Osteoblast (primary cell): Measurements from ENCODE around the gene PSIP1. TPM values are rescaled to one million over a fixed set of nuclear protein-coding genes. Genes with fewer than 3 reads are reported as not detected.

Experiments used
- DNase-seq: peaks from one replicate; pipeline ENCODE4 v3.0.0; 2011; ENCODE audit warnings: low spot score, mixed read lengths; ENCODE audit not compliant: insufficient read length; ENCODE audit errors: missing footprints
- H2AFZ ChIP-seq: 2 replicates; pipeline ENCODE4 v1.6.0; 2011; ENCODE audit warnings: mild to moderate bottlenecking, low read length
- H3K27ac ChIP-seq: 2 replicates; pipeline ENCODE4 v1.5.1; 2011; ENCODE audit warnings: mild to moderate bottlenecking, low read depth, low read length, moderate library complexity
- H3K27me3 ChIP-seq: 2 replicates; pipeline ENCODE4 v1.6.0; 2012; ENCODE audit warnings: mild to moderate bottlenecking, control low read depth, inconsistent platforms, low read length, moderate library complexity; ENCODE audit not compliant: insufficient read depth
- H3K36me3 ChIP-seq: 2 replicates; pipeline ENCODE4 v1.5.1; 2011; ENCODE audit warnings: mild to moderate bottlenecking, low read length, control low read depth, moderate library complexity; ENCODE audit not compliant: insufficient read depth
- H3K4me1 ChIP-seq: 2 replicates; pipeline ENCODE4 v1.5.1; 2011; ENCODE audit warnings: mild to moderate bottlenecking, low read length, control low read depth, moderate library complexity; ENCODE audit not compliant: insufficient read depth
- H3K4me2 ChIP-seq: 2 replicates; pipeline ENCODE4 v1.6.0; 2011; ENCODE audit warnings: mild to moderate bottlenecking, low read length; ENCODE audit not compliant: insufficient read depth
- H3K4me3 ChIP-seq: fragments of 200-600 bp; sonication (generic); 3 replicates; pipeline ENCODE4 v1.5.1; 2012; ENCODE audit warnings: mild to moderate bottlenecking, low read length, inconsistent platforms; ENCODE audit not compliant: insufficient read depth
- H3K79me2 ChIP-seq: 2 replicates; pipeline ENCODE4 v1.6.0; 2012; ENCODE audit warnings: mild to moderate bottlenecking, low read length, control low read depth, inconsistent platforms; ENCODE audit not compliant: insufficient read depth
- H3K9me3 ChIP-seq: 2 replicates; pipeline ENCODE4 v1.5.1; 2011; ENCODE audit warnings: low read depth, low read length, control low read depth
- H4K20me1 ChIP-seq: 2 replicates; pipeline ENCODE4 v1.6.0; 2012; ENCODE audit warnings: mild to moderate bottlenecking, low read length, control low read depth; ENCODE audit not compliant: insufficient read depth
- total RNA-seq: library from RNA; depleted of rRNA; stranded (reverse); fragments of >200 nt; gene quantifications from 2 replicates; pipeline ENCODE4 v1.2.3, GENCODE V29; 2012
- TF ChIP-seq, protein P1 (sequence below): IDR thresholded peaks from 2 replicates; pipeline ENCODE4 v1.5.1; 2011; ENCODE audit warnings: mild to moderate bottlenecking, low read depth, low read length, moderate library complexity; ENCODE audit errors: extremely low read depth

The PSIP1 gene
- total RNA-seq, 1 donor: 45.2 TPM

DNA sequence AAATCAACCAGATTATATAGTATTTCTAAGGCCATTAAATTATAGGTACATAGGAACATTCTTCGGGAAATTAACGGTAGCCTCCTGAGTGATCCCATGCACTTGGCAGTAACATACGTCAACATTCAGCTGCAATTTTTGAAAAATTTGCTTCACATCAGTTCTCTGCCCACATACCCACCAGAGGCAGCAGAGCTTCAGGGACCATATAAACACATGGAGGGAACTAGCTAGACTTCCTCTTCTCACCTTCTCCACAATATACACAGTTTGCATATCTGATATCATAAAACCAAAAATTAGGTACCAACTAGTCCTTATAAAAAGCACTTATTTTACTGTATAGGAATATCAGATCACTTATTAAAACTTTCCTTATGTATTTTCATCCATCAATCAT, 4.8 kb downstream of the PSIP1 start:
- Histone ChIP-seq H4K20me1 (no peaks in the 10 kb centered on the region), H3K27me3 (no peaks in the 10 kb centered on the region), H3K36me3 (peaks cover 14% of the 10 kb centered on the region), H3K4me2 (no peak overlapping the region), H3K9me3 (no peaks in the 10 kb centered on the region), H3K4me3 (no peak overlapping the region), H3K27ac (no peak overlapping the region), H3K79me2 (peaks cover 42% of the 10 kb centered on the region), H2AFZ (no peak overlapping the region), H3K4me1 (peaks cover 8% of the 10 kb centered on the region)
- no peak for DNase-seq
- TF ChIP-seq, protein P1, sequence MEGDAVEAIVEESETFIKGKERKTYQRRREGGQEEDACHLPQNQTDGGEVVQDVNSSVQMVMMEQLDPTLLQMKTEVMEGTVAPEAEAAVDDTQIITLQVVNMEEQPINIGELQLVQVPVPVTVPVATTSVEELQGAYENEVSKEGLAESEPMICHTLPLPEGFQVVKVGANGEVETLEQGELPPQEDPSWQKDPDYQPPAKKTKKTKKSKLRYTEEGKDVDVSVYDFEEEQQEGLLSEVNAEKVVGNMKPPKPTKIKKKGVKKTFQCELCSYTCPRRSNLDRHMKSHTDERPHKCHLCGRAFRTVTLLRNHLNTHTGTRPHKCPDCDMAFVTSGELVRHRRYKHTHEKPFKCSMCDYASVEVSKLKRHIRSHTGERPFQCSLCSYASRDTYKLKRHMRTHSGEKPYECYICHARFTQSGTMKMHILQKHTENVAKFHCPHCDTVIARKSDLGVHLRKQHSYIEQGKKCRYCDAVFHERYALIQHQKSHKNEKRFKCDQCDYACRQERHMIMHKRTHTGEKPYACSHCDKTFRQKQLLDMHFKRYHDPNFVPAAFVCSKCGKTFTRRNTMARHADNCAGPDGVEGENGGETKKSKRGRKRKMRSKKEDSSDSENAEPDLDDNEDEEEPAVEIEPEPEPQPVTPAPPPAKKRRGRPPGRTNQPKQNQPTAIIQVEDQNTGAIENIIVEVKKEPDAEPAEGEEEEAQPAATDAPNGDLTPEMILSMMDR: no peak

DNA sequence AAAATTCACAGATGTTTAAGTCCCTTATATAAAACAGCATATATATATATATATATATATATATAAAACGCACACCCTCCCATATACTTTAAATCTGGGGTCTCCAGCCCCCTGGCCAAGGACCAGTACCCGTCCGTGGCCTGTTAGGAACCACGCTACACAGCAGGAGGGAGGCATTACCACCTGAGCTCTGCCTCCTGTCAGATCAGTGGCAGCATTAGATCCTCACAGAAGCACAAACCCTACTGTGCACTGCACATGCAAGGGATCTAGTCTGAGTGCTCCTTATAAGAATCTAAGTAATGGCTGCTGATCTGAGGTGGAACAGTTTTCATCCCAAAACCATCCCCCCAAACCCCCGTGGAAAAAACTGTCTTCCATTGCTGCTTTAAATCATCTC, 9.0 kb downstream of the PSIP1 start:
- Histone ChIP-seq H3K27me3 (no peaks in the 10 kb centered on the region), H3K27ac (no peak overlapping the region), H3K4me2 (no peak overlapping the region), H3K9me3 (no peaks in the 10 kb centered on the region), H3K79me2 (peaks cover 21% of the 10 kb centered on the region), H4K20me1 (no peaks in the 10 kb centered on the region), H2AFZ (no peak overlapping the region), H3K4me1 (peaks cover 4% of the 10 kb centered on the region), H3K36me3 (peaks cover 7% of the 10 kb centered on the region), H3K4me3 (no peak overlapping the region)
- TF ChIP-seq, protein P1: no peak
- no peak for DNase-seq

DNA sequence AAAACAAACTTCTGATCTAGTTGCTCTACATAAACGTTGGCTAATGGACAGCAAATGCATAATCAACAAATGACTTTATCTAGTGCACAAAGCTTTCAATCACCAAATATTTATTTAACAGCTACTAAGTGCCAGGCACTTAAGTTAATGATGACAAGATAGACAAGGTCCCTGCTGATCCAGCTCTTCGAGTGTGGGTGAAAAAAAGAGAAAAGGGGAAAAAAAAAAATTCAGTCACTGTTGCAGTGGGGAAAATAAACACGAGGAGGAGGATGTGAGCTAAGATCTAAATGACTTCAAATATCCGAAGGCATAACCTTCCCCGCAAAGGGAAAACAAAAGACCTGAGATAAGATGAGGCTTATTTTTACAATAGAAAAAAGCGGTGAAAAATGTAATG, 9.6 kb downstream of the PSIP1 start:
- Histone ChIP-seq H3K27me3 (no peaks in the 10 kb centered on the region), H3K27ac (no peak overlapping the region), H2AFZ (no peak overlapping the region), H3K4me2 (no peak overlapping the region), H3K36me3 (peaks cover 7% of the 10 kb centered on the region), H4K20me1 (no peaks in the 10 kb centered on the region), H3K4me3 (no peak overlapping the region), H3K79me2 (peaks cover 21% of the 10 kb centered on the region), H3K4me1 (peaks cover 4% of the 10 kb centered on the region), H3K9me3 (no peaks in the 10 kb centered on the region)
- TF ChIP-seq, protein P1: peak; percentile 24
- no peak for DNase-seq

DNA sequence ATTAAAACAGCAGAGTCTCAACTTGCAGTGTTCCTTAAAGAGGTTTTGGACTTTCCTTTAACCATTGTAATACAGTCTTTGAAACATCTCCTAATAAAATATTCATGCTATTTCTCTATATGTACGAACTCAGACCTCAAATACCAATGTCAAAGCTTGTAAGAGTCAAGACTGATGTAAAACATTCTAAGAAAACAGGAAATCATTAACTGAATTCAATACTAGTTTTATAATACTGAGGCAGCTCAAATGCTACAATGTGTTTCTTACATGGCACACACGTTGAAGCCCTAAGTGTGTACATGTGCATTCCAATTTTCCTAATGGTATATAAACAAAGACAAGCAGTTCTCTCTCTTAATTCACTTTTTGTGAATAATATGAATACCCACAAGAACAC, 11.6 kb downstream of the PSIP1 start:
- no peak overlapping the region for H3K4me3 ChIP-seq
- no peaks in the 10 kb centered on the region for H3K9me3 ChIP-seq
- no peaks in the 10 kb centered on the region for H3K27me3 ChIP-seq
- H3K27ac ChIP-seq: no peak overlapping the region
- TF ChIP-seq, protein P1: no peak
- peaks cover 4% of the 10 kb centered on the region for H3K4me1 ChIP-seq
- H2AFZ ChIP-seq: no peak overlapping the region
- DNase-seq: no peak
- no peaks in the 10 kb centered on the region for H4K20me1 ChIP-seq
- peaks cover 24% of the 10 kb centered on the region for H3K79me2 ChIP-seq
- H3K36me3 ChIP-seq: no peaks in the 10 kb centered on the region
- no peak overlapping the region for H3K4me2 ChIP-seq
